SH-SY5Y (cell line): ENCODE data around the gene CA10.

Source experiments
- GATA2 ChIP-seq: IDR thresholded peaks from 2 replicates; pipeline ENCODE4 v1.6.1; 2011; ENCODE audit warnings: mild to moderate bottlenecking, low read depth, low read length
- GATA3 ChIP-seq: IDR thresholded peaks from 2 replicates; pipeline ENCODE4 v1.6.1; 2011; ENCODE audit warnings: low read depth, mild to moderate bottlenecking, low read length, moderate library complexity

The CA10 gene

GRCh38 chr17:52155301-52155700, 3.2 kb downstream of the CA10 start:
- TF ChIP-seq GATA3 (no peak), GATA2 (no peak)

DNA sequence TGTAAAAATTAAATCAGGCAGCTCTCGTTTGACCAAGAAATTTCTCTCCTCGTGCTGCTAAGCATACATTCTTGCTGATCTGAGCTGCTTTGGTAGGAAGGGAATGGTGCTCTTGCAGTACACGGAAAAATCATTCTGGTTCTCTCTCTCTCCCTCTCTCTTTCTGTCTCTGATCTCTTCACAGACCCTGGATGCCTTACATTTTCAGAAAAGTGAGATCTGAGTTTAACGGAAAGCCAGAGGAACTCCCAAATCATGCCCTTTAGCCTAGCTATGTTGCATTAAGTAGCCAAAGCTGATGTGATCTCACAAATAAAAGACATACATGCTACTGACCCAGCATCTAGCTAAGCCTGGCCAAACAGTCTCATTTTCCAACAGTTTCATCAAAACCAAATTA, 4.0 kb downstream of the CA10 start:
- TF ChIP-seq GATA3 (no peak), GATA2 (no peak)

- TF ChIP-seq GATA3 (no peak), GATA2 (no peak)
Measured at GRCh38 chr17:52150935-52151334, 7.6 kb downstream of the CA10 start.

GRCh38 chr17:52149626-52150025, 8.9 kb downstream of the CA10 start:
- TF ChIP-seq GATA3 (no peak), GATA2 (no peak)

- TF ChIP-seq GATA3, result no peak
- no peak for TF ChIP-seq GATA2
Measured at GRCh38 chr17:52148969-52149351, 9.6 kb downstream of the CA10 start.

GRCh38 chr17:52148288-52148968, 10.1 kb downstream of the CA10 start:
- TF ChIP-seq GATA2 (no peak), GATA3 (no peak)

DNA sequence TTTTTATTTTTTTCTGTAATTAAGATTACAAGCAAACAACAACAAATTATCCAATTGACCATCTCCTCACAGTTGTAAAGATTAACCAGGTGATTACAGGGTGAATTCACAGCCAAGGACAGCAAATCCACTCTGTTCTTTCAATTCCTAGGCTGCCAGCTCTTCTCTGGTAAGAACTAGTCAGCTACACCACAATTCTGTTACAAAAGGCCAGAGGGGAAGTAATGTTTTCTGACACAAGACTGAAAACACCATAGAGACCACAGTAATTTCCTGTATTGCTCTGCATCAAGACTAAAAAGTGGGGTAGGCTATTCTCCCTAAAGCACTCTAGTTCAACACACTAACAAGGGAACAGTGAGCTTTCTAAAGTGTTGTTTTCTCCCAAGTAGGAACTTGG, 10.6 kb downstream of the CA10 start:
- no peak for TF ChIP-seq GATA2
- no peak for TF ChIP-seq GATA3

DNA sequence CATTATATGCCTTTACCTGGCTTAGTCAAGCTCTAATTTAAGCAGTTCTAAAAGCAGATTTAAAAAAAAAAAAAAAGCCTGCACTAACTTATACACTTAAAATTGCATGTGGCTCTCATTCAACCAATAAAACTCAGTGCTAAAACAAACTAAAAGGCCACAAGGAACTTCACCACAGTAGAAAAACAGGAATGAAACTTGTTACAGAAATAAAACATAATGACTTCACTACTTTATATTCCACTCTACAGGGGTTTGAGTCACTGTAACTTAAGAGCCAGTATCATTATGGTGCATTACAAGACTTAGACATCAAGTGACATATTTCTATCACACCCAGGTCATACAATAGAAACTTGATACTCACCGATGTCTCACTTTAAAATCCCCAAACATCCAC, 11.1 kb downstream of the CA10 start:
- TF ChIP-seq GATA2, result no peak
- TF ChIP-seq GATA3, result no peak

DNA sequence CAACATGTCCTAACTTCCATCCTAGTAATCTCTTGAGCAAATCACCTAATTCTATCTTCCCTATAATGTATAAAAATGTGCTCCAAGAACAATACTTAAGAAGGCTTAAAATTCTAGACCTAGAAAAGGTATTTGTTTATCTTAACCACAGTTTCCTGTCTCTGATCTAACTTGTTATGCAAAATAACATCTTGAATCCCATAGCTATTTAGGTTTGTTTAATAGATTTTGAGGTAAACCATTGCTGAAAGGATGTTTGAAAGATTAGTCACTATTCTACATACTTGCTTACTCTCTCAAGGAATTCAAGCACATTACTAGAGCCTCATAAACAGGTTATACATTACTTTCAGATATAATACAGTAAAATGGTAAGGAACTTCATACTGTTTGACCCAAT, 13.0 kb downstream of the CA10 start:
- TF ChIP-seq GATA2 (no peak), GATA3 (no peak)

GRCh38 chr17:52143542-52143941, 15.0 kb downstream of the CA10 start:
- TF ChIP-seq GATA2 (no peak), GATA3 (no peak)

DNA sequence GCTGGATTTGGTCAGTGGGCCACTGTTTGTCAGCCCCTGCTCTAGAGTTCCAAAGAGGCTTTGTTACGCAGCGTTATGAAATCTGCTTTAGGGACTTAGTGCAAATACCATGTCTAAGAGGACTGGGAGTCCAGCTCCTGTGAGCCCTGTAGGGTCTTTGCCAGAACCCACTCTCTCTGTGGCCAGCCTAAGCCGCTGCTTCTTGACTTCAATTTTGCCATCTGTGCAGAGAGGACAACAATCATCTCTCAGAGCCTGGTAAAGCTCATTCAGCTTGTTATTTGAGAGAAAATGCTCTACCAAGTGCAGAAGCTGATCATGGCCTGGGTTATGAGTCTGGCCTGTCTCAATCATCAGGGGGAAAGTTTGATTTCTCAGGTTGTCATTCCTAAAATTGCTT, 17.9 kb downstream of the CA10 start:
- TF ChIP-seq GATA3 (no peak), GATA2 (no peak)

- TF ChIP-seq GATA2, result no peak
- no peak for TF ChIP-seq GATA3
Measured at GRCh38 chr17:52138752-52139151, 19.8 kb downstream of the CA10 start.

DNA sequence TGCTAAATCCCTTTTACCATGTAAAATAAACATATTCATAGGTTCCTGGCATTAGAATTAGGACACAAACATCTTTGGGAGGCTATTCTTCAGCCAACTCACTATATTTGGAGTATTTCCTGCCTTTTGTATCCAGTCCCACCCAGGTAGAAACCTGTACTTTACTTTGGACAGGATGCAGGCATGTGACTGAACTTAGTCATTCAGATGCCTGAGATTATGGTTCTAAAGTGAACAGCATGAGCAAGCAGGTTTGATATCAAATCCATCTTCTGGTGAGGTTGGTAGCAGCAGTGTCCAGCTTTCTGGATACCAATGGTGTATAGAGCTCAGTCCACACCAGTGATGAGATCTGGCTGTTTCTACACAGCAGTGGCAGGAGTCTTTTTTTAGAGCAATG, 20.2 kb downstream of the CA10 start:
- TF ChIP-seq GATA2 (no peak), GATA3 (no peak)

- TF ChIP-seq GATA2, result no peak
- no peak for TF ChIP-seq GATA3
Measured at GRCh38 chr17:52136166-52136565, 22.3 kb downstream of the CA10 start.

DNA sequence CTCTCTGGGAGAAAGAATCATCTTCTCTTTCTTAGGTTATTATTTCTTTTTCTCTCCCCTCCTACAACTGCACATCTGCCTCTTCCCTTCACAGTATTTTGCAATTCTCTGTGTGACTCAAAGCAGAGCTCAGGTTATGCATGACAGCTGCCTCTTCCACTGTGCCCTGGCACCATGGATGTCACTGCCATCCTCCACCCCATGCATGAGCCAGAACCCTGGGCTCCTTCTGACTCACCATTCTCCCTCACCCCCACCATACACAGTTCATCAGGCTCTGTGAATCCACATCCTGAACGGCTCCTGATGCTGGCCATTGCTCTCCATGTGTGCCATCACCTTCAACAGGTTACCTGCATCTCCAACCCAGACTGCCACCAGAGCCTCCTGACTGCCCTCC, 23.9 kb downstream of the CA10 start:
- TF ChIP-seq GATA2, result no peak
- TF ChIP-seq GATA3, result no peak

DNA sequence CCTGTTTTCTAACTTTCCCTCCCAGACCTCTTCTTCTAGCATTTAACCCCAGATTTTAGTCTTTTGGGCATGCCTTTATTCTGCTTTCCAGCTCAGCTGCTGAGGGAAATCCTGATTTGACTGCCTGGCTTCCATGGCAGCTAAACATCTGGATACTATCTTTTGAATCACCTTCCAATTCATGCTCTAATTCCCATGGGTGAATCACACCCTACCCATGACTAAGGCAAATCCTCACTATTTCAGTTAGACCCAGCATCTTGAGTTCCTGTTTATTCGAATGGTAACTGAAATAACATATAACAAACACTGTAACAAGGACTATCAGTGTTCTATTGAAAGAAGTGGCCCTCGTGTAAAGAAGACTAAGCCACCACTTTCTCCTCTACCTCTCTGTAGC, 29.8 kb downstream of the CA10 start:
- no peak for TF ChIP-seq GATA3
- no peak for TF ChIP-seq GATA2
